SW480 (cell line): ENCODE data around the gene USH2A.

Experiments used
- DNase-seq: peaks from one replicate; pipeline ENCODE4 v3.0.0-alpha.2; 2016; ENCODE audit warnings: low spot score

USH2A gene

DNA sequence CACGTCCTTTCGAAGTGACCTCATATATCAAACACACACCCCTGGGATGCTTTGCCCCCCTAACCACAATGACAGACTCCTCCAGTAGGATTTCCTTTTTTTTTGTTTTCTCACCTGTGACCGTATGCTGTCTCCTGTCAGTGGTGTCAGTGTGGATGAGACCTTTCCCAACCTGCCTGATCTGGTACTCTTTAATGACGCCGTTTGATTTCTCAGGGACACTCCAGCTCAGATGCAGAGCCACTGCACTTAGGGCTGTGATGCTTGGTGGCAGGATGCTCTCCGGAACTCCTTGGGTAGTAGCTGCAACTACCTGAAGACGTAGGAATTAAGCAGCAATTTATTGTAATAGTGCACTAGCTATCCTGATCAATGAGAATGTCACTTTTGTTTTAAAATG, 643.5 kb downstream of the USH2A start:
- no peak for DNase-seq

DNA sequence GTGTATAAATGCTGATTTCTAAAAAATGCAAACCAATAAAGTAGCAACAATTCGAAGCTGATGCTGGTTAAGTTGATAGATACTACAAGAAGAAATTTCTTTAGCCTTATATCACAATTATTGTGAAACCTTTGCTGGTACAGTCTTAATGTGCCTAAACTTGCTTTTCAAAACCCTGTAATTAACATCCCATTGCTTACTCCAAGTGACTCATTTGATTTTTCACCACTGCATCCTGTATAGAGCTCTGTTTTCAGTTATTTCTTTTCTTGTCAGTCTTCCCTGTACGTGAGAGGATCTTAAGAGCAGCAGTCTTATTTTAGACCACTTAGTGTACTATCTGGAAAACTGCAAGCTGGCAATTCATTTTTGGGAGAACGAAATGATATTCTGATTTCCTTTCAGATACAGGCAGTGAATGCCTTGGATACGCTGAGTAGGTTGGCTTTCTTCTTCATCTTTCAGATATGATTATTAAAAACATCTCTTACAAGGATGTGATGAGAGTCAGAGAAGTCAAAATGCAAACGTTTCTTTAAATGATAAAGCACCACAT, 645.8 kb downstream of the USH2A start:
- DNase-seq = no peak

DNA sequence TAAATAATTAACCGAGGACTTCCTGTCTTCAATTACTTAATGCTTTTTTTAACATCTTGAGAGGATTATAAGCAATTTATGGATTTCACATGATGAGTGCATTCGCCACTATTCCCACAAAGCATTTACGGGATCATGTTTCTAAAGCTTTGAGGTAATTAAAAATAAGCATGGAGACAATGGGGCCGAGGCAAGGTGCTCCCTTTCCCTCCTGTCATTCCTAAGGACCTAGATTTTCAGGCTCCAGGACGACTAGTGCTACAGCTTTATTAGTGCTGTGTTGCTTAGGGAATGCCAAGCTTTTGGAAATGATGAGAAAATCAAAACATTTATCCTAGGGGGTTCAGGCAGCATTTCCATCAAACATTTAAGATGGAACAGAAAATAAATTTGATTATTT, 646.9 kb downstream of the USH2A start:
- no peak for DNase-seq

DNA sequence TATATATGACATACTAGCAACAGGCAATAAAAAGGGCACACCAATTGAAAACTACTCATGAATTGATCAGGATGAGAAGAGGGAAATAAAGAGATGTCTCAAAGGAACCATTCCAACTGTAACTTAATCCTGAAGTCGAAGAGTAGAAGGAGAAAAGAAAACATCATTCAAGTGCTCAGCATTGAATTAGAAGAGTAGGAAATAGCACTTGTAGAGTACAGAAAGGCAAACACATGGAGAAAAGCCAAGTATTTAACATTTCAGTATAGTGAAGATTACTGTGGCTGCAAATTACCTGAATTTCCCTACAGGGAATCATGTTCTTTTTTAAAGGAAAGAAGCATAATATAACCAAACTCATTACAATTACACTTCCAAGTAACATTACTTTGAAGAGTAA, 651.1 kb downstream of the USH2A start:
- DNase-seq = no peak

DNA sequence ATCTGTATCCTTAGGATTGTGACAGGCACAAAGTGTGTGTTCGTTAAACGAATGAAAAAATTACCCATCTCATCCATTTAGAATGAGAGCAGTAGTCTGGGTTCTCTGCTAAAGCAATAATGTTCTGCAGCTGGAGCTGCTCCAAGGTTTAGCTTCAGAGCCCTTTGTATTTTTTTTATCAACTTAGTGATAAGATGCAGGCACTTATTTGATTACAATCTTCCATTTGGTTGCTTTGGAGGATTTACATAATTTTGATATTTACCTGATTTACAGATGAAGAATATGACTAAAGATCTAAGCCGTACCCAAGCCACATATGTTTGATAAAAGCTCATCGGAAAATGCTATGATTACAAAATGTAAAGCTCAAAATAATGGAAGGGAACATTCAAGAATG, 654.9 kb downstream of the USH2A start:
- no peak for DNase-seq

DNA sequence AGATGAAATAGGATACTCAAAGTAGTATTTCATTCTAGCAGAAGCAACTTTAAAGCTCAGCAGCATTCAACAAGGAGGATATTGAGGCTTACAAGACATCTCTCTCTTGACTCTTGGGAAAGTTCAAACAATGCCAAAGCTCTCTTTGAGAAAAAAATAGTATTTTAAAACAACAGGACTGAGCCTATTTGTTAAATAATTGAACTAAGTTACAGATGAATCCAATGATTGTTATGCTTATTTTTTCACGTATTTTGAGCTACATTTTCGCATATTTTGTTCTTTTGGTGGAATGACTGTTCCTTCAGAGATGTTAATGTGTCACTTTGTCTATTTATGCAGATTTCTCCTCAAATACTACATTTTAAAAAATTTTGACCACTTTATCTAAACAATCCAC, 655.5 kb downstream of the USH2A start:
- DNase-seq = no peak

DNA sequence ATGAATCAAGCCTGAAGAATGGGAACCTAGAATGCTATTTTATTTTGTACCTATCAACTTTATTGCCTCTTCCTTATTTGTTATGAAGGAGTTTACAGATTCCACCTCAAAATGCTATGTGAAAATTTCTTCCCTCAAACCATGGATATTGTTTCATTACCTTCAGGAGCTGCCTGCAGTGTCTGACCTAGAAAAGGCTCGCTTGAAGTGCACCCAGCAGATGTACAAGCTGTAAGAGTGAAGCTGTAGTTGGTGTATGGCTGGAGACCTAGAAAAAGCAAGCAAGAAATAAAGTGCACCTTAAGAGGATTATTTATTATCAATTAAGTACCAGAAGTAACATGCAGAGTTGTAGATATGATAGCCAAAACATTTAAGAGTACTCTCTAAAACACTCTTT, 656.7 kb downstream of the USH2A start:
- no peak for DNase-seq

DNA sequence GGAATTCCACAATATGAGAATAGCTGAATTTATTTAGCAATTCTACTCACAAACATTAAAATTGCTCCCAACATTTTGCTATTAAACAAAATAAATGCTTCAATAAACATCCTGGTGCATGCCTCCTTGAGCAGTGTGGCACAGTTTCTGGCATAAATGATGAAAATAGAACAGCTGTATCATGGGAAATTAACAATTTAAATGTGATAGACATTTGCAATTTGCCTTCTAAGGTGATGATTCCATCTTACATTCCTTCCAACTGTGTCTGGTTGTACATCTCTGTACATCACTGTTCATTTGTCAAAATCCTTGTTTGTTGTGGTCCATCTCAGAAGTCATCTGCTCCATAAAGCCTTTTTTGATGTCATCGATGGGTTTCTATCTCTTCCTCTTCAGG, 657.4 kb downstream of the USH2A start:
- no peak for DNase-seq

DNA sequence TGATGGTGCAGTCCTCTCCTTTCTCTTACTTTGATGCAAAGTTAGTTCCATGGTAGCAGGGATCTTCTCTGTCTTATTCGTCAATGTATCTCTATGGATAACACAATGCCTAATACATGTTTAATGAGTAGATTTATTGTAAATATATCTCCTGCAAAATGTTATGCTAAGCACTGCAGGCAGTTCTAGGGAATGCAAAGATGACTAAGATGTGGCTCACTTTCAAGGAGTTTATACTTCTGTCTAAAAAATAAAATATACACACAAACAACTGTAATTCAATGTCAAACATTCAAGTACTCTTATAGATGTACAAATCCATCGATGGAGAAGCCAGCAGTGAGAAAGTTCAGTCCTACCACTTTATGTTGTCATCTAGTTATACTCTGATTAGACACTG, 661.8 kb downstream of the USH2A start:
- DNase-seq = no peak

DNA sequence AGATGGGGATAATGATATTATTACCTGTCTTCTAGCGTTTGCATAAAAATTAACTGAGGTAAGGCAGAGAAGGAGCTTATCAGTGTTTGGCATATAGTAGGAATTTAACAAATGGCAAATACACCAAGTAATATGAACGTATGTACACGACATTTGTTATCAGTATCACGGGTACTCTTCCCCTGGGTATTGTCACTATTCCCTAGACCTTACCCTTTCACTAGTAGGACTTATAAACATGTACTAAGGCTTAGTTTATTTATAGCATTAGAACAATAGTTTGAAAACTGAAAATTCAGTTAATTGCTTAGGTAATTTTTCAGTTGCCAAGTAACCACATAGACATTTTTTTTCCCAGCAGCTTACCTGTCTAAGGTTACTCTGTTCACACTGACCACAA, 669.1 kb downstream of the USH2A start:
- DNase-seq = no peak

DNA sequence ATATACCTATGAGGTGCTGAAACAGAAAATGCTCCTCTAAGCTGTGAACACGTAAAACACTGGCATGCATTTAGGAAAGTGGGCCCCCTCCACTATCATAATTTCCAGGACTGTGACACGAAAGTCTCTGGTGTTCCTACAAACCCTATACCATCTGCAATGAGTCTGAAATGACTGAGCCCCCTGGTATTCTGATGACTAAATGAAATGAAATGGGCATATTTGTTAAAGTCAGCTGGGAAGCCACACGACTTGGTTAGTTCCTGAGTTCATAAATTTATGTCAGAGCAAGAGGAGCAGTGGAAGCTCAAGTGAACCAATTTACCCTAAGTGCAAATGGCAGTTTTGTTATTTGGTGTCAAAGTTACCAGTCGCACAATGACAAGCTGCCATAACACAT, 673.8 kb downstream of the USH2A start:
- no peak for DNase-seq

DNA sequence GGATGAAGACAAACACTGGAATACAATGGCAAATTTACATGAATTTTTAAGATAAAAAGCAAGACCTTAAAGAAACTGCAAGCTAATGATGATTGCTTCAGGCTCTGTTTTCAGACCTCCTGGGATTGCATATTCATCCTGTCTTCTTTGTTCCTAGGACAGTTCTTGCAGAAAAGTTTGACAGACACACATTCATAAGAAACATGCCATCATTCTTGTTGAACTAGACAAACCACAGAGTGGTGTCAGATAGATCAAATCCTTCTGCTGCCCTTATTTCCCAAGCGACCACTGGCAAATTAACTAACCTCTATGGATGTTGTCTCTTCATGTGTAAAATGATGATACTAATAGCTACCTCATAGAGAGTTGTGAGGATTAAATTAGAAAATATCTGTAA, 674.8 kb downstream of the USH2A start:
- DNase-seq = no peak

DNA sequence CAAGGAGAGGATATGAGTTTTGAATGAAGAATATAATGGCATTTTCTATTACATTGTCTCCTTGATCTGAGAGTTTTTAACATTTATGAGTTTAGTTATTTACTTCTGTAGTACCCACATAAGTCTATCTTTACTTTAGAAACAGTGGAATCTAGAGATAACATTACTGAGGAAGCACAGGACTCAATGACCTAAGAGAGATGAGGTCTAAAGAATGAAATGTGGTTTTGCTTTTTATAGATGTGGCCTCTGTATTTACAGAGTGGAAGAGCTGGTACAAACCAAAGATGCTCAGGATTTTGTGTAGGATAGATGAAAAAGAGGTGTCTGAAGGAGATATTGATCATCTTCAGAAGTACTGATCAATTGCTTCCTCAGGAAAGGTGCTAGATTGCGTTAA, 678.8 kb downstream of the USH2A start:
- no peak for DNase-seq

DNA sequence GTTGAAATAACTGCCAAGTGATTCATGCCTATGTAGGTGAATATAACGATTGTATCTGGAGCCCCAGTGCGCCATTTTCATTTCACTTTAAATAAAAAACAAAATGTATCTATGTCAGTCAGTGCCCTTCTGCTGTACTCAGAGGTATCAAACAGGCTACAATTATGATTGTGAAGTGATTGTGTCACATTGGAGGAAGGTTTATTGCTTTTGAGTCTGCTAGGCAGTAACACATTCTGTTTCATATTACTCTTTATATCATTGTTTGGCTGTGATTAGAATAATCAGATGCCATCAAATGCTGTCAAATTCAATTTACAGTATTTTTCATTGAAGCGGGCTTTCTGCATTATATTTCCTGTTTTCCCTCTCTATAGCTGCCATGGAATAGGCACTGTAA, 684.2 kb downstream of the USH2A start:
- DNase-seq = no peak

DNA sequence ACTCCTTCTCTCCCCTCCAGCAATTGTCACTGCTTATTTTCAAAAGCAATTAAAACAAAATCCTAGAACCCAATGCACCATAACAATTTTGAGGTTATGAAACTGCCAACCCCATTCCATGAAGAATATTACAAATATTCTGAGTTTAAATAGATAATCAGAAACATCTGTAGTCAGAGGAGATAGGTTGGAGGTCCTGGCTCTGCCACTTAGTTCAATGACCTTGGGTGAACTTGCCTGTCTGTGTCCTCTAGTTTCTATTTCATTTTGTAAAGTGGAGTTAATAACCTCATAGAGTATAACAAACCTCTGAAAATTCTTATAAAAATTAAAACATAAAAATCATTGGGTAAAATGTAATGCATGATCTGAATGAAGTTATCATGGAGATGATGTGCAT, 691.5 kb downstream of the USH2A start:
- no peak for DNase-seq

DNA sequence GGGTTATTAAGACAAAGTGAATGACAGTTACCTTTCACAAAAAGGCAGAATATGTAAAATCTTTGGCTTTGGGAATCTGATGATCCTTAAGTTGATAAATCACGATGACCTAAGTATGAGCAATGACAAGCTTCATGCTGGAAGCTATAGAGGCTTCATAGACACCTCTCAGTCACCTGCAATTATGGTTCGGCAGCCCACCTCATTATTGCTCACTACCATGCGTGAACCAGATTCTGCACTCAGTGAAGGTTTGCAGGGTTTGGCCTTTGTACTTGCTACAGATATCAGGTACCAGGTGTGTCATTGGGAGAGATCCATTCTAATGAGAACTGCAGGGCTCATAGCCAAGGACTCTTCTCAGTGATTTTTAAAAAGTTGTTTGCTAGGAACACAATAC, 692.6 kb downstream of the USH2A start:
- DNase-seq = no peak

DNA sequence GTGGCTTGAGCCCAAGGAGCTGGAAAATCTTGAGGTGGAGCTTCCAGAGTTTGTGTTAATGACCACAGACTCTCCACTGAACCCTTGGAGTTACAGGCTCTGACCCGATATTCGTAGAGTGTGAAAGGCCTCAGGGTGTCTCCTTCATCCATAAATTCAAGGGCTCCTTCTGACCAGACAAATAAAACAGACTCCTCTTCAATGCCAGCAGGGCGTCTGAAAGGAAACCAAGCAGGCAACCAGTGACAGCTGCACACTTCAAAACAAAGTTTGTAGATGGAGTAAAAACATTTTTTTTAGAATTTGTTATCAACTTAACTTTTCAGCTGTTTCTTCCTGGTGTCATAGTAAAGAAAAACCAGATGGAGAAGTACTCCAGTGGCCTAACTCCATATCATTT, 695.1 kb downstream of the USH2A start:
- no peak for DNase-seq

DNA sequence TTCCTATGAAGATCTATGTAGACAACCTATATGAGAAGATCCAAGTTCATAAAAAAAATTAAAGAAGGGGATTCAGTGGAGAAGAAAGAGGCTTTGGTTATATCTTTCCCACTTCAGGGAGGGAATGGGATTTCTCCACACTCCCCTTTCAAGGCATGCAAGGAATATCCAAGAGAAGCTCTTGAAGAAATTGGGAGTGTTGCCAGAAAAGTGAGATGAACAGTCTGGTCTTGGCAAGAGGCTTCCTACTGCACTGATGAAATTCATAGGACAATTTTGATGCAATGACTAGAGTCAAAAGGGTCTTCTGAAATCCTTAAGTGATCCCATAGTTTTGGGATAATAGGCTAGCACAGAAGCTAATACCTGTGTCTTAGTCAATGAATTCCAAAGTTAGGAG, 703.1 kb downstream of the USH2A start:
- no peak for DNase-seq

DNA sequence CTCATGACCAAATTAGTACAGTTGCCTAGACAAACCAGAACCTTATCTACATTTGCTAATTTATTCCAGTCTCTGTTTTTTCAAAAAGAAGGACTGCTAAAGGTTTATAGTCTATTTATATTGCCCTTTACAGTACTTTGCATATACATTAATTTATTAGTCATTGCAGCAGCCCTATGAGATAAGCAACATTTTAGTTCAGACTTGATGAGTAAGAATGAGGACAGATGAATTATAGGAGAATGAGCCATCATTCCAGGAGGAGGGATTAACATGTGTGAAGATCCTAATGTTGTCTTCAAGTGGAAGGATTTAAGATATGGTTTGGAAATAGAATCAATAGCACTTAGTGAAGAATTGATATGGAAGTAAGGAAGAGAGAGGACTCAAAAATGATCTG, 703.7 kb downstream of the USH2A start:
- no peak for DNase-seq

DNA sequence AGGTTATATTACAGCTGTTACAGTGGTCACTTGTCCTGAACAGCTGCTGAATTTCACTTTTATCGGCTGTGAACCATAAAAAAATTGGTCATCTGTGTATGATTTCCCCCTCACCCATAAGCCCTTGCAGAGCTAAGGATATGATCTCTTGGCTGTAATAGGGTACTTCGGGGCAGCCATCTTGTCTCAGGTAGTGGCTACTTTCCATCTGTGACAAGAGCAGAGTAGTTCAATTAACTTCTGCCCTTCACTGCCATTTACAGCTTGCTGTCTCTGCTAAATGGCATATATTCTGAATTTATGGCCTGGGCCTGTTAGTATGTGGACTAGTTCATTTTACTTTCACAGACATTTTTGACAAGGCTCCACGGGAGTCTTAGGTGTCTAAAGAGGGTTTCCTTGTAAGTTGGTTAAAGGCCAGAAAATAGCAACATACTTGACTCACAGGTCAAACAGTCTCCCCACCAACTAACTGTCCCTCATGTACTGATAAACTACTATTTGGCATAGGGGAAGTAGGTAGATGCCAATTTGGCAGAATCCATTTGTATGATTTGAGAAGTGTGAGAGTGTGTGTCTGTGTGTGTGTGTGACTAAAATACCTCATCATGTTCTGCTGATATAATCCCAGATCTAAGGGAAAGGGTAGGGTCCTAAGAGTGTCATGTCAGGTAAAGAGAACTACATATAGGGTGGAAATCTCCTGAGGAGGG, 704.5 kb downstream of the USH2A start:
- DNase-seq = no peak

DNA sequence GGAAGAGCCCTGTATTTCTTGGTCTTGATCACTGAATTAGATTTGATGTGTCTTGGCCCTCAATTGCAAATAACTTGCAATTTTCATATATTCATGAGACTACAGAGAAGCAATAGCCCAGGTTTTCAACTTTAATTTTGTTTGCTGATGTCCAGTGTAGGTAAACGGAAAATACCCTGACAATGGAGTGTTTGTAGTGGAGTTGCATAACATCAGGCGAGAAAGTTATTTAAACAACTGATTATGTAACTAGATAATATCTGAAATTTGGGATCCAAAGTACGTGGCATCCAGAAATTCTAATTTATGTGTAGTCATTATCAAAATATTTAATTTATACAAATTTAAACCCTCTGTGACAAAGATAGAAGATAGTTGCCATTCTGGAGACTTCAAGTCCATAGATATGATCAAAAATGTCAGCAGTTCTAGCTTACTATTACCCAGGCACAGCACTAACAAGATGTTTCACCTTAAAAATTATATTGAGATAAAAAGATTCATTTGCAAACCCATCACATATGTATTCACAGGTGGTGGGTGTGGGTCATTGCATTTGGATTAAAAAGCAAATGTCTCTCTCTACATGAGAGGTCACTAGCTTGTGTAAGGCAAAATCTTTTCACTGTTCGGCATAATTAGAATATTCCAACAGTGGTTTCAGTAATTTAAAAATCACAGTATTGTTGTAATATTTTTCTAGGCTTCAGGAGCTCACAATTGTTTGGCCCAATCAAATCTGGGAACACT, 705.4 kb downstream of the USH2A start:
- DNase-seq = no peak

DNA sequence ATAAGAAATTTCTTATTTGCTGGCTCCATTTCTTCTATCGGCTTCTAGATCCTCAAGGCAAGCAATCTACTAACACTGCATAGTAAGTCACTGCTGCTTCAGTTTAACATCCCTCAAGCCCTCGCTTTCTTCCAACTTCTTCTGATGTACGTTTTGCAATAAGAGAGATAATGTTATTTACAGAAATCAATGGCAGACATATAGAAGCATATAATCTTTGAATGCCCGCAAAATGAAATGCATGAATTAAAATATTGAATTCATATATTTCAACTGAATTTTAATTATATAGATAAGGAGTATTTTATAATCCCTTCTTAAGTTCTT, 712.4 kb downstream of the USH2A start:
- DNase-seq = no peak

DNA sequence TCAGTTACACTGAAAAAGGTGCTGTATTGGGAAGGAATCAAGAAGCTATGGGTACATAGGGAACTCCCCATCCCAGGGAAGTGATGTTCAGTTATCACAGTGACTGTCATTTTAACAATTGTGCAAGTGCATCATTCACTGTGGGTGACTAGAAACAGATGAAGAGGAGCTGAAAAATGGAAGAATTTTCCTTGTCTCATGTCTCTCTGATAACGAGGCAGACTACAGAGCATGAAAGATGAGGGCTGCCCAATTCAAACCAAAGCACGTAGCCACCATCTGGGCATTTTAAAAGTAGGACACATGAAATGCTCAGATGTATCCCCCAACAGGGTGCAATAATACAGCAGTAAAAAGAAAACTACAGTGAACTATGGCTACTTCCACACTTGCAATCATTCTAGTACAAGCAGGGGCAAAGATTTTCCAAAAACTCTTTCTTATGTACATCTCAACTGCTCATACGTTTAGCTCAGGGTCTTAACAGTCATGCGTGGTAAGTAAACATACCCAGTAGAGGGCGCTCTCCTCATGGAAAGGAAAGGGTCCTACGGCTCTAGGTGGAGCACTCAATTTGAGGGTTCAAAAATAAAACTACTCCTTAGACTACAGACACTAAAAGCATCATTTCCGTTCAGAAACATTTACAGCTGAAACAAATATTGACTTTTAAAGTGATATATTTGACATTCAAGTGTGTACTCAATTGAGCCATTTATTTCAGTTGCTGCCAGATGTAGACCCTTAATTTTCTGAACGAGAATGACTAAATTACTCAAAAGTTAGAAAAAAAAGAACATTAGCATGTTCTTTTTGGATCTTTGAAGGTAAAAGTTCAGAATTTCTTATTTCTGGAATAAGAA, 713.0 kb downstream of the USH2A start:
- peak; percentile 35 for DNase-seq
